Common myeloid progenitor, CD34-positive (primary cell): ENCODE data around the gene SLCO3A1.

Experiments
- CTCF ChIA-PET: fragments of 350-600 bp; sonication (Branson Sonifier 250); formaldehyde crosslinking; loops from one replicate; lab custom pipeline; 2021; ENCODE audit warnings: antibody characterized with exemption; lab: Charles Lee
- POLR2A ChIA-PET: fragments of 350-600 bp; sonication (Branson Sonifier 250); formaldehyde crosslinking; loops from one replicate; lab custom pipeline; 2021; ENCODE audit warnings: antibody characterized with exemption; lab: Charles Lee
- DNase-seq, 3 donors: peaks; one replicate each; pipeline versions ENCODE4 v3.0.0 to v3.0.0-alpha.2; 2013
- H3K27ac ChIP-seq, 2 experiments: 1 replicate in 1 of 2; 2 replicates in 1 of 2; pipeline ENCODE4 v1.7.0; 2013; ENCODE audit warnings: inconsistent platforms in 2 of 2, low read length in 2 of 2, mild to moderate bottlenecking in 2 of 2, low read depth in 1 of 2, moderate library complexity in 1 of 2; ENCODE audit not compliant: severe bottlenecking in 2 of 2, insufficient read depth in 1 of 2, poor library complexity in 1 of 2
- H3K27me3 ChIP-seq, 5 experiments: replicated peaks in 2 of 5; 1 replicate in 3 of 5; 2 replicates in 2 of 5; pipeline versions ENCODE4 v1.6.1 to v1.7.0; 2013; ENCODE audit warnings: low read length in 4 of 5, mild to moderate bottlenecking in 2 of 5, moderate library complexity in 2 of 5, inconsistent platforms in 1 of 5; ENCODE audit not compliant: insufficient read depth in 5 of 5, control insufficient read depth in 4 of 5
- H3K36me3 ChIP-seq, 4 experiments: 1 replicate in 2 of 4; 2 replicates in 2 of 4; pipeline versions ENCODE4 v1.6.1 to v1.7.0; 2013; ENCODE audit warnings: low read length in 3 of 4, control low read depth in 1 of 4, mild to moderate bottlenecking in 1 of 4; ENCODE audit not compliant: control insufficient read depth in 4 of 4, insufficient read depth in 4 of 4
- H3K4me1 ChIP-seq, 4 experiments: 1 replicate in 3 of 4; 2 replicates in 1 of 4; pipeline versions ENCODE4 v1.6.1 to v1.7.1; 2013; ENCODE audit warnings: low read length in 3 of 4, mild to moderate bottlenecking in 3 of 4, control low read depth in 1 of 4, inconsistent platforms in 1 of 4, moderate library complexity in 1 of 4; ENCODE audit not compliant: control insufficient read depth in 4 of 4, insufficient read depth in 4 of 4; ENCODE audit errors: control extremely low read depth in 1 of 4
- H3K4me3 ChIP-seq, 7 experiments: 1 replicate in 4 of 7; 2 replicates in 3 of 7; pipeline versions ENCODE4 v1.5.1 to v1.7.0; 2013; ENCODE audit warnings: mild to moderate bottlenecking in 7 of 7, low read length in 6 of 7, moderate library complexity in 6 of 7, inconsistent platforms in 2 of 7, low read depth in 2 of 7, control low read depth in 1 of 7; ENCODE audit not compliant: insufficient read depth in 4 of 7, control insufficient read depth in 1 of 7; ENCODE audit errors: extremely low read depth in 1 of 7
- H3K9me3 ChIP-seq, 5 experiments: 1 replicate in 4 of 5; 2 replicates in 1 of 5; pipeline versions ENCODE4 v1.6.1 to v1.7.1; 2013; ENCODE audit warnings: low read length in 4 of 5, mild to moderate bottlenecking in 2 of 5, inconsistent platforms in 1 of 5, low read depth in 1 of 5, moderate library complexity in 1 of 5; ENCODE audit not compliant: control insufficient read depth in 4 of 5, insufficient read depth in 2 of 5; ENCODE audit errors: control extremely low read depth in 1 of 5
- WGBS: methylation state at CpG from one replicate; pipeline ENCODE4 v1.1.5; 2013; ENCODE audit not compliant: insufficient coverage; 5-methylcytosine and 5-hydroxymethylcytosine counted together

SLCO3A1 gene

DNA sequence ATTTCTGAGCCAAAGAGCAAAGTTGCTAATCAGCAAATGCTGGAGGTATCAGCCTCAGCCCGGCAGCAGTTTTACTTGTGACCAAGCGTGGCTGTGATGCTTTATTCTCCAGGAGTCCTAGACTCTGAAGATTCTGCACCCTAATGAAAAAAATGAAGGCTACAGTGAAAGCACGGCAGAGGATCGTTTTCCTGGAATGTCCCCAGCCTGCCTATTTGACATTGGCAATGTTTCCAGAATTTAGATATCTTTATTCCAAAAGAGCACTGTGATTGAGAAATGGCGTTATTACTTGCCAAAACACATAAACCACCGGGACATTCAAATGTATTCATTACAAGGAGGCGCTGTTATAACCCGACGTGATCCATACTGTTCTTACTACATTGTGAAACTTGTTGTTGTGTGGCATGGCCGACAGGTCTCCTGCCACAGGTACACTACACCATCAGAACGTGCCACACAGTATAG lies 263.8 kb downstream of the SLCO3A1 start:
- Histone ChIP-seq H3K9me3 (peaks cover 0 to 3% (median 0%) of the 10 kb centered on the region in 5 experiments), H3K4me1 (peaks cover 0 to 9% (median 6%) of the 10 kb centered on the region in 4 experiments), H3K36me3 (peaks cover 2 to 22% (median 11%) of the 10 kb centered on the region in 4 experiments), H3K27me3 (no peaks in the 10 kb centered on the region), H3K27ac (no peak overlapping the region), H3K4me3 (no peak overlapping the region)
- DNase-seq = no peak
- ChIA-PET CTCF (no interaction called here), POLR2A (no interaction called here)
- WGBS = 95% methylated on average over 8 of the region's 11 CpGs

DNA sequence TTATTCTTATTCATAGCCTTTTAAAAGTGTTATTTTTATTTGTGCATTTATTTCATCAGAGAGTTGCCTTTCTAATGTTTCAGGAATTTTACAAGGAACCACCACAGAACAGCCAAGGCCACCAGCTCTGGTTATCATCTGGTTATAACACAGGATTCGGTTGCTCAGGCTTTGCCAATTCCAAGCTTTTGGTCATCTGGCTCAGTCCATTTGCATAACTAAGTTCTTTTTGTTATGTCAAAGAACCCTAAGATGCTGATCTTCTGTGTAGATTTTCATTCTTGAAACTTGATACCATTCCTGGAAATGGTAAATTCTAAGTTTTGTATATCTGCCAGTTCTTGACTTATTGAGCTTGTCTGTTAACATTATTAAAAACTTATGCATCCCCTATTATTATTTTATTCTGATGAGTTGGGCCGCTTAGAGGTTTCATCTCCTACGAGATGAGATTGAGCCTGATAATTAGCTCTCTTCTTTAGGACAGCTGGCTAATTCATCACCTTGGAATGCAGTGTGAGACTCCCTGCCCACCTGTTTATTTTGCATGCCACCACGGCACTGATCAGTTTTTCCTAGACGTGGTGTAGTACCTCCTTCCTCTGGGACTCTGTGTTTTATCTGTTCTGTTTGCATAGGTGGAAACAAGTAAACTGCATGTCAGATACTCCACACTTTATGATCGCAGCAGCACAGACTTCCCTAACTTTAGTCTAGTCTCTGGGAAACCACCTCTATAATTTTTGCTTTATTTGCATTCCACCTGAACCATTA lies 264.8 kb downstream of the SLCO3A1 start:
- WGBS = 92% methylated on average over 6 of the region's 6 CpGs
- Histone ChIP-seq H3K4me3 (no peak overlapping the region), H3K36me3 (peaks cover 3 to 28% (median 14%) of the 10 kb centered on the region in 4 experiments), H3K4me1 (peaks cover 0 to 9% (median 6%) of the 10 kb centered on the region in 4 experiments), H3K9me3 (peaks cover 0 to 3% (median 0%) of the 10 kb centered on the region in 5 experiments), H3K27me3 (no peaks in the 10 kb centered on the region), H3K27ac (no peak overlapping the region)
- CTCF ChIA-PET = no interaction called here
- no peak for DNase-seq
- POLR2A ChIA-PET = no interaction called here

DNA sequence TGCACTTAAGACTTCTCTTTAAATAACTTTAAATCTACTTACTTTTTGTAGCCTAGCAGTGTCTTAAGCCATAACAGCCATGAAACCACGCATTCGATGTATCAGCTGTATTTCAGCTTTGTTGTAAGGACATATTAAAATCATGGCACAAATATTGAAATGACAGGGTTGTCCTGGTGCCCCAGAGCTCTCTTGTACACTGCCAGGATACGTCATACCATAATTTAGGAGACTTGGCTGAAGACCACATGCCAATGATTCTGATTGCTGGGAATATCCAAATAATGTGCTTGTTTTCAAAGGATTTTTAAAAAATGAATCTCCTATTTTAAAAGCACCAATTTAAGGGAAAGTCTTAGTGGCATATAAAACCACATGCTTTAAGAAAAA lies 265.4 kb downstream of the SLCO3A1 start:
- CTCF ChIA-PET = no interaction called here
- WGBS = 93% methylated on average over 2 of the region's 3 CpGs

DNA sequence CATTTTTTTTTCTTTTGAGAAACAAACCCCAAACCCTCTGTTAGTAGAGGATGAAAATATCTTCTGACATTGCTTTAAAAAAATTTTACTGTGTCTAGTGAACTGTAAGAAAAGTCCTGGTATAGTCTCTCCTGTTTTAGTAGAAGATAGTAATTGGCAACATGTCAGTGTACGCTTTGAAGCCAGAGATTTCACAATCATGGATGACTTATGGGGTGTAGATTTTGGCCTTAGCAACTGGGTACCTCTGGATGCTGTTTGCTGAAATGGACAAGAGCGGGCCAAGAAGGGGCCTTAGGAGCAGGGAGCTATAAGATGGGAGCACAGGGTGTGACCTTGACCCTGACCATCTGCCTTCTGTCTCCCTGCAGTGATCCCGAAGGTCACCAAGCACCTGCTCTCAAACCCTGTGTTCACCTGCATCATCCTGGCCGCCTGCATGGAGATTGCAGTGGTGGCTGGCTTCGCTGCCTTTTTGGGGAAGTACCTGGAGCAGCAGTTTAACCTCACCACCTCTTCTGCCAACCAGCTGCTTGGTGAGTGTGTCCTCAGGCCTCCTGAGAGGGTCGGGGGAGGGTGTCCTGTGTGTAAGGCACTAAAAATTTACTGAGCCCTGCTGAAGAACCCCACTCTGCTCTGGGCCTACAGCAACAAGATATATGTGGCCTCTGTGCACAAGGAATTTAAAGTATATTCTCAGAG lies 266.7 kb downstream of the SLCO3A1 start:
- Histone ChIP-seq H3K36me3 (peaks cover 3 to 22% (median 15%) of the 10 kb centered on the region in 4 experiments), H3K9me3 (peaks cover 0 to 3% (median 0%) of the 10 kb centered on the region in 5 experiments), H3K4me1 (peaks cover 0 to 9% (median 6%) of the 10 kb centered on the region in 4 experiments), H3K27ac (no peak overlapping the region), H3K27me3 (no peaks in the 10 kb centered on the region), H3K4me3 (no peak overlapping the region)
- peak in 2 of 3 donors; percentile 49 to 71 for DNase-seq
- 55% methylated on average over 5 of the region's 6 CpGs for WGBS
- ChIA-PET POLR2A (no interaction called here), CTCF (no interaction called here)

More for the DNA sequence above, 265.4 kb downstream of the SLCO3A1 start:
- Histone ChIP-seq H3K27ac (no peak overlapping the region), H3K4me3 (no peak overlapping the region), H3K27me3 (no peaks in the 10 kb centered on the region), H3K4me1 (peaks cover 0 to 9% (median 6%) of the 10 kb centered on the region in 4 experiments), H3K9me3 (peaks cover 0 to 3% (median 0%) of the 10 kb centered on the region in 5 experiments), H3K36me3 (peaks cover 3 to 24% (median 14%) of the 10 kb centered on the region in 4 experiments)
- DNase-seq = no peak
- POLR2A ChIA-PET = no interaction called here

DNA sequence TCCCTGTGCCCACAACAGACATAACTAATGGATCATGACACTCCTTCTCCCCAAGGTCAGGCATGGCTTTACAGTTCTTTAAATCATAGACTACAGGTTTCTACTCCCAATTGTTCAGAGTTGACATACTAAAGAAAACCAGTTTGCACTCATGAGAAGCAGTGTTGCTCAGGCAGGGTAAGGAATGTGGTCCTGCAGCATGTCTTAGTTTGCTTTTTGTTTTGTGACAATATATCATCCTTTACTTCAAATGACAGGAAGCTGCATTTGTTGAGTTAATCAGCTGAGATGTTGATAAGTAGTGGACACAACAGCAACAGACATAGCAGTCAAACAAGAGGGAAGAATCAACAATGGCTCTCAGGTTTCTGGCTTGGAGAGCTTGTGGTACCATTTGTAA lies 267.5 kb downstream of the SLCO3A1 start:
- Histone ChIP-seq H3K36me3 (peaks cover 3 to 29% (median 15%) of the 10 kb centered on the region in 4 experiments), H3K4me3 (no peak overlapping the region), H3K27me3 (no peaks in the 10 kb centered on the region), H3K9me3 (peaks cover 0 to 3% (median 0%) of the 10 kb centered on the region in 5 experiments), H3K4me1 (peaks cover 0 to 9% (median 6%) of the 10 kb centered on the region in 4 experiments), H3K27ac (no peak overlapping the region)
- ChIA-PET CTCF (no interaction called here), POLR2A (no interaction called here)
- no peak for DNase-seq

DNA sequence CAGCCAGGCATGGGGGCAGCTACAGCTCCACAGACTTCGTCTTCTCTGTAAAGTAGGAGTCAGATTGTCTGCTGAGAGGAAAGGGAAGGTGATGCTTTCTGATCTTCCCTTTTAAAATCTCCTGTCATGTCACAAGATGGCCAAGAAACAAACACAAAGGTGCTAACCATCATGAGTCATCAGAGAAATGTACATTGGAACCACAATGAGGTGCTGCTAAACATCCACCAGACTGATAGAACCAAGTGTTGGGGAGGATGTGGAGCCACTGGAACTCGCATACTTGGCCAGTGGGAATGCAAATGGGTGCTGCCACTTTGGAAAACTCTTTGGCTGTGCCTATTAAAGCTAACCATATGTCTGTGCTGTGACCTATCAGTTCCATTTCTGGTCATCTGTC lies 268.8 kb downstream of the SLCO3A1 start:
- POLR2A ChIA-PET = no interaction called here
- H3K4me3 ChIP-seq = no peak overlapping the region
- H3K4me1 ChIP-seq = peaks cover 0 to 6% (median 5%) of the 10 kb centered on the region in 4 experiments
- WGBS = 14% methylated on average over 1 of the region's 2 CpGs
- no peaks in the 10 kb centered on the region for H3K27me3 ChIP-seq
- DNase-seq = no peak
- peaks cover 0 to 3% (median 0%) of the 10 kb centered on the region in 5 experiments for H3K9me3 ChIP-seq
- CTCF ChIA-PET = no interaction called here
- no peak overlapping the region for H3K27ac ChIP-seq
- peaks cover 3 to 39% (median 23%) of the 10 kb centered on the region in 4 experiments for H3K36me3 ChIP-seq
